GM13976 (cell line): ENCODE measurements around the gene BTBD16.

Source experiments
- DNase-seq: peaks from one replicate; pipeline ENCODE4 v3.0.0; 2012; ENCODE audit warnings: low spot score
- in situ Hi-C: fragments of 300-500 bp; cut with MboI; formaldehyde crosslinking; loops from one replicate; pipeline ENCODE4 v1.12.0; 2022; ENCODE audit warnings: low sequenced_read_pairs, mixed read lengths, inconsistent platforms; ENCODE audit not compliant: unreplicated experiment
- TF ChIP-seq, protein P1 (sequence below): IDR thresholded peaks from 2 replicates; pipeline ENCODE4 v1.5.1; 2012; ENCODE audit warnings: borderline replicate concordance, mild to moderate bottlenecking; ENCODE audit not compliant: insufficient read depth; ENCODE audit errors: extremely low read depth, missing control alignments, control extremely low read depth

The BTBD16 gene

DNA sequence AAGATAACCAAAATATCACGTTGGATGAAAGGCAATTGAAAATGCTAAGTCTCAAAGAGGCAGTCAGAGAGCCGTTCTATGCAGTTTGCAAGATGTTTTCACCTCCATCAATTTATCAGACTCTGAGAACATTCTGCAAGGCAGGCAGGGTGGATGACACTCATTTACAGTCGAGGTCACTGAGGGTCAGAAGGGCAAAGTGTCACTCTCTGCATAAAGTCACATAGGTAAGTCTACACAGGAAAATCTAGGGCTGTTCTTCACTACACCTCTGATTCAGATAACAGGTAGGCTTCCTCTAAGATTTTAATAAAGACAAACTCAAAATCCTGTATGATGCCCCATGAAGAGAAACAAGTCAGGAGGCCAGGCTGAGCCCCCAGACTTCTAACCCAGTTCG lies 102.0 kb downstream of the BTBD16 start:
- DNase-seq: no peak
- TF ChIP-seq, protein P1, sequence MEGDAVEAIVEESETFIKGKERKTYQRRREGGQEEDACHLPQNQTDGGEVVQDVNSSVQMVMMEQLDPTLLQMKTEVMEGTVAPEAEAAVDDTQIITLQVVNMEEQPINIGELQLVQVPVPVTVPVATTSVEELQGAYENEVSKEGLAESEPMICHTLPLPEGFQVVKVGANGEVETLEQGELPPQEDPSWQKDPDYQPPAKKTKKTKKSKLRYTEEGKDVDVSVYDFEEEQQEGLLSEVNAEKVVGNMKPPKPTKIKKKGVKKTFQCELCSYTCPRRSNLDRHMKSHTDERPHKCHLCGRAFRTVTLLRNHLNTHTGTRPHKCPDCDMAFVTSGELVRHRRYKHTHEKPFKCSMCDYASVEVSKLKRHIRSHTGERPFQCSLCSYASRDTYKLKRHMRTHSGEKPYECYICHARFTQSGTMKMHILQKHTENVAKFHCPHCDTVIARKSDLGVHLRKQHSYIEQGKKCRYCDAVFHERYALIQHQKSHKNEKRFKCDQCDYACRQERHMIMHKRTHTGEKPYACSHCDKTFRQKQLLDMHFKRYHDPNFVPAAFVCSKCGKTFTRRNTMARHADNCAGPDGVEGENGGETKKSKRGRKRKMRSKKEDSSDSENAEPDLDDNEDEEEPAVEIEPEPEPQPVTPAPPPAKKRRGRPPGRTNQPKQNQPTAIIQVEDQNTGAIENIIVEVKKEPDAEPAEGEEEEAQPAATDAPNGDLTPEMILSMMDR: no peak
- in situ Hi-C loops: no loop called here

DNA sequence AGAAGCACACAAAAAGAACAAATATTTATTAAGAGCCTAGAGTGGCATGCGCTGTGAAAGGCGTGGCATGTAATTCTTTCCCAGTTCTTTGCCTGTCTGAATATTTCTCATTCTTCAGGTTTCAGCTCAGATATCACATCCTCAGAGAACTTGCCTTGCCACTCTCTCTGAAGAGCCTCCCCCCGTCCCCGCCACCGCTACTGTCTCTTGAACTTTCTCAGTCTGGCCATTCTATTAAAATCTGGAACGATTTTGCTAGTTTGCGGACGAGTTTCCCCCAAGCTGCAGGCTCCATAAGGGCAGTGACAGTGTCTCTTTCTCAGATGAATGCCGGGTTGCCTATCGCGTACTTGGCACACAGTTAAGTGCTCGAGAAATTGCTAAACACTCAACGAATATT lies 102.6 kb downstream of the BTBD16 start:
- no peak for DNase-seq
- in situ Hi-C loops: no loop called here
- TF ChIP-seq, protein P1: no peak

DNA sequence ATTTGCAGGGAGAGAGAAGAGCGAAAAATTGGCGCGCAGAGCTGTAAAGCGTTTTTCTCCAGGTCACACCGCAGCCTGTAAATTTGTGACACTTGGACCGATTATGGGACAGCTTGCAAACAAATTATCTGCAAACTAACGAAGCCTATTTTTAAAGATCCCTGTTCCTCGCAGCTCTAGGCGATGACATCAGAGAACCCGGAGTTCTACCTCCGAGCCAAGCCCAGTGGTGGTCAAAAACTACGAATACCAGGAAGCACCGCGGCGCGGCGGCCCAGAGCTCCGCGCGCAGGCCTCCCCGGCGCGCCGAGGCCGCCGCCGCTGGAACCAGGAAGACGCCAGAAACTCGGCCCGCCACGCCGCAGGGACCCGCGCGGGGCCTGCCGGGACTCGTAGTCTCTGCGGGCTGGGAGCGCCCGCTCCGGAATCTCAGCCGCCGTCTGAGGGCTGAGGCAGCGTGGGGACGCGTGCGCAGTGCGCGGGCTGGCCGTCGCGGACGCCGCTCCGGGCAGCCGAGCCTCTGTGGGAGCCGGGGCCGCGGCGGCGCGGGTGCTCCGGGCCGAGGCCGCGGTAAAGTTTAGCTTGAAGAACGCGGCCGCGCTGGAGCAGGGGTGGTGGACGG lies 103.3 kb downstream of the BTBD16 start, which contains the start of gene PLEKHA1:
Gene PLEKHA1 (plus strand): TSS at position 472 of the 622 bp plus-strand sequence. CDS start 18,493 bp downstream, outside the sequence.
- DNase-seq: peak; percentile 94
- TF ChIP-seq, protein P1: no peak
- in situ Hi-C loops: no loop called here

DNA sequence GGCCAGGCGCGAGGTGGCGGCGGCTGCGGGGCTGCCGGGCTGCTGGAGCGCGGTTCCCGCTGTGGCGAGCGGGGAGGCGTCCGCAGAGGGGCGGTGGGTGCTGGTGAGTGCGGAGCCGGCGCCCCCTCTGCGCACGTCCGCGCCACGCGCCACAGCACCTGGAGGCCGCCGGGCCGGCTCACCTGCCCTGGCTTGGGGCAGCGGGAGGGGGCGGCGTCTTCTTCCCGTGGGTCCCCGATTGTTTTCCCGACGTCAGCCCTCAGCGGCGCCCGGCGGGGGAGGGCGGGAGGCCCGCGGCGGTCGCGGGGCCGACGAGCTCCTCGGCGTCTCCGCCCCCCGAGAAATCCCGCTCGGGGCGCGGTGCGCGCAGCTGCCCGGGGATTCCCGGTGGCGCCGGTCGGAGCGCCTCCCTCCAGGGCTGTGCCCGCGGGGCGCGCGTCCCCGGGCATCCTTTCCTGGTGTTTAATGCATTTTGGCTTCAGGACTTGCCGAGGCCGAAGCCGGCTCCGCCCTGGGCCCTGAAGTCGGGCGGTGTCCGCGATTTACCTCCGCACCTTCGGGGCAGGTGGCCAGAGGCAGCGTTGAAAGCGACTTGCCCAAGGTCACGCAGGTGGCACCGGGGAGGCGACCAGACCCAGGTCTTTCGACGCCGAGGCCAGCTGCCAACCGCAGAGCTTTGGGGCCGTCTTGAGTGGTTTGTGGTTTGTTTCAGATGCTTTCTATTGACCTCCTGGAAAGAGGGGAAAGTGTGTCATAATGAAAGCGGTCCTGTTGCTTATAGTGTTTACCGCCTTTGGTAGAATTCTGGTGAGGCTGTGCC lies 104.0 kb downstream of the BTBD16 start:
- TF ChIP-seq, protein P1: peak; percentile 0
- in situ Hi-C loops: no loop called here
- DNase-seq: peak; percentile 74

DNA sequence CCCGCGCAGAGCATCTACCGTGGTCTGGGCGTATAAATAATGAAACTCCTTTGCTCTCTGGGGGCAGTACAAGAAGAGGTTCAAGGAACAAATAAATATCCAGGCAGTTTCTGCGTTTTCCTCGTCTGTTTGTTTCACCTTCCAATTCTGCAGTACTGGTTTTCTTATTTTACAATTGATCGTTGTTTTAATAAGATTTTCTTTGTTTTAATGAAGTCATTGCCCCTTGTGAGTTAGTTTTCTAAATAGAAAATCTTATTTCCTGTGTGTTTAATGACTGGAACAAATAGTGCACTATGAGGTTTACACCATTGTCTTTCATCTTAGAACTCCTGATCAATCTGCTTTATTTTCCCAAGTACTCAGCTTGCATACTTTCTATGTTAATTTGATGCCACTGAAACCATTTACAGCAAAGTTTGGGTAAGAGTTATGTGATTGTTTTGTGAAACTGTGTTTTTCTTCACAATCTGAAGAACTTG lies 104.6 kb downstream of the BTBD16 start:
- TF ChIP-seq, protein P1: no peak
- no peak for DNase-seq
- in situ Hi-C loops: no loop called here

DNA sequence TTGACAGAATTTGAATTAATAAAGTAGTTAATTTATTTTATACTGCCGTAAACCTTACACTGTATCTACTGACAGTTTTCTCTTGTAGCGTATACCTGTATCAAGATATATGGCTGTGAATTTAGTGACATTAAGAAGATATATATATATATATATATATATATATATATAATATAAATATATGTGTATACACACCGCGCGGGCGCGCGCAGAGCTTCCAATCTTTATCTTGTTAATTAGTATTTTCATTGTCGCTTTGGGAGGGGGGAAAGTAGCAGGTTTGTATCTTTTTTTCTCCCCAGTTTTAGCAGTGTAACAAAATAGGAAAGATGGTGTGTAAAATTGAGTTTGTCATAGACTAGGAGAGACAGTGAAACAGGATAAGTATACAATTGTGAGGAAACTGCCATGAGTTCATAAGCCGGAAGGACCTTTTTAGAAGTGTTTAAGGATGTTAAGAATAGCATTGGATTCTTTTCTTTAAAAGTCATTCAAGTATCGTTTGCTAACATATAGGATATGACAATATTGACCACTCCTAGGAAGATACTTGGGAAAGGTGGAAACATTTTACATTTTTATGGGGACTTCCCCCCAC lies 105.4 kb downstream of the BTBD16 start:
- TF ChIP-seq, protein P1: no peak
- in situ Hi-C loops: no loop called here

More for the DNA sequence above, 105.4 kb downstream of the BTBD16 start:
- DNase-seq: no peak
